Tibial nerve (tissue), 4 donors: ENCODE data around the gene IDH3G. TPM values are rescaled to one million over a fixed set of nuclear protein-coding genes. Genes with fewer than 3 reads are reported as not detected.

ENCODE experiments used
- DNase-seq, 2 donors: peaks; one replicate each; pipeline ENCODE4 v3.0.0-alpha.2; 2019; ENCODE audit warnings: low spot score in 2 of 2
- H3K27ac ChIP-seq, 4 donors: fragments of 200-600 bp; sonication (generic) in 3 of 4; one replicate each; pipeline ENCODE4 v1.5.1; 2017 to 2019; ENCODE audit warnings: mild to moderate bottlenecking in 1 of 4
- H3K27me3 ChIP-seq, 2 donors: fragments of 200-600 bp; sonication (generic) in 1 of 2; one replicate each; pipeline versions ENCODE4 v1.5.1 to v1.6.0; 2017 to 2019
- H3K36me3 ChIP-seq, 3 donors: fragments of 200-600 bp; sonication (generic); one replicate each; pipeline ENCODE4 v1.5.1; 2018 to 2019
- H3K4me1 ChIP-seq, 4 donors: fragments of 200-600 bp; sonication (generic) in 3 of 4; one replicate each; pipeline ENCODE4 v1.5.1; 2017 to 2019
- H3K4me3 ChIP-seq, 4 donors: fragments of 200-600 bp; sonication (generic) in 3 of 4; one replicate each; pipeline ENCODE4 v1.5.1; 2017 to 2019; ENCODE audit warnings: mild to moderate bottlenecking in 1 of 4, moderate library complexity in 1 of 4
- H3K9me3 ChIP-seq, 4 donors: fragments of 200-600 bp; sonication (generic) in 3 of 4; one replicate each; pipeline ENCODE4 v1.5.1; 2017 to 2019
- EP300 ChIP-seq, 2 donors: sonication (generic); formaldehyde crosslinking; IDR thresholded peaks; one replicate each; pipeline ENCODE4 v1.6.1; 2017; ENCODE audit warnings: antibody characterized with exemption in 2 of 2, mild to moderate bottlenecking in 1 of 2
- POLR2A ChIP-seq, 2 donors: fragments of 450-650 bp; IDR thresholded peaks; one replicate each; pipeline ENCODE4 v1.6.1; 2017; ENCODE audit warnings: antibody characterized with exemption in 2 of 2, mild to moderate bottlenecking in 2 of 2, moderate library complexity in 2 of 2
- WGBS, 2 donors: methylation state at CpG; one replicate each; pipeline ENCODE4 v1.1.5; 2018; 5-methylcytosine and 5-hydroxymethylcytosine counted together
- total RNA-seq, 4 donors: library from RNA; depleted of rRNA; stranded (reverse); fragments of >200 nt; gene quantifications; one replicate each; pipeline ENCODE4 v1.1.0, GENCODE V29; 2016
- TF ChIP-seq, protein P1 (sequence below), 5 experiments: fragments of 200-600 bp in 3 of 5; fragments of 450-650 bp in 2 of 5; sonication (generic) in 3 of 5; IDR thresholded peaks; one replicate each; pipeline ENCODE4 v1.5.1; 2016 to 2019; ENCODE audit warnings: antibody characterized with exemption in 5 of 5, mild to moderate bottlenecking in 3 of 5, moderate library complexity in 2 of 5

Gene IDH3G
- total RNA-seq, 4 donors from 2014 or later: 48.9 to 101 (median 83.2) TPM

DNA sequence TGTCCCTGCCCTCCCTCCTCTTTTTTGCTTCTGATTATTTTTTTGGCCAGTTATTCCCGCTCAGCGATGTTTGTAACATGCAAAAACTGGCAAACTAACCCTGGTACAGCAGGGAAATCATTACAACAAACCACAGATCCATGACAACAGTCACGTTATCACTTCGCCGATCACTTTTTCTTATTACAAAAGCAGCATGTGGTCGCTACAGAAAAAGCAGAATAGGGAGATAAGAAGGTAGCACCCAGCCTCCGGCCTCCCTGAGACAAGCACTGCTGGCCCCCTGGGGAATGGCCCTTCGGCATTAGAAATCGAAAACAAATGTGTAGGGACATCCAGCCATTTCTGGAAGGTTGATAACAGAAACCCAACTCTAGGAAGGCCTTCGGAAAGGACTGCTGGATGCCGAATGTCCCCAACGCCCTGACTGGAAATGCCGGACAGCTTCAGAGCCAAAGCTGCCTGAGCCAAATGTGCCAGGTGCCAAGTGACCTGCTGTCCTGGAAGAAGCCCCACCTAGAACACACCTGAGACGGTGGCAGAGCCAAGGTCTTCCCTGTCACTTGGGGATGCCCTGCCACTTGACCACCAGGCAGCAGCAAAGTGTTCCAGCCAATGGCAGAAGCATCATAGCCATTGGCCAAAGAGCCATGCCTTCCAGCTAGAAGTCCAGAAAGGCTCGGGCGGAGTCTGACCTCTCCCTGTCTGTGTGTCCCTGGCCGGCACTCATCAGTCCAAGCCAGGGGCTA is 2.9 kb downstream of the IDH3G start:
- Histone ChIP-seq H3K4me3 (no peak overlapping the region), H3K9me3 (no peaks in the 10 kb centered on the region), H3K27ac (no peak overlapping the region), H3K27me3 (no peaks in the 10 kb centered on the region), H3K36me3 (peaks cover 0 to 40% (median 0%) of the 10 kb centered on the region in 3 donors), H3K4me1 (peaks cover 0 to 30% (median 3%) of the 10 kb centered on the region in 4 donors)
- no peak for DNase-seq
- TF ChIP-seq EP300 (IDR thresholded peaks at IDR 0.05): no peak
- no peak for TF ChIP-seq POLR2A (IDR thresholded peaks at IDR 0.05)
- TF ChIP-seq, protein P1, sequence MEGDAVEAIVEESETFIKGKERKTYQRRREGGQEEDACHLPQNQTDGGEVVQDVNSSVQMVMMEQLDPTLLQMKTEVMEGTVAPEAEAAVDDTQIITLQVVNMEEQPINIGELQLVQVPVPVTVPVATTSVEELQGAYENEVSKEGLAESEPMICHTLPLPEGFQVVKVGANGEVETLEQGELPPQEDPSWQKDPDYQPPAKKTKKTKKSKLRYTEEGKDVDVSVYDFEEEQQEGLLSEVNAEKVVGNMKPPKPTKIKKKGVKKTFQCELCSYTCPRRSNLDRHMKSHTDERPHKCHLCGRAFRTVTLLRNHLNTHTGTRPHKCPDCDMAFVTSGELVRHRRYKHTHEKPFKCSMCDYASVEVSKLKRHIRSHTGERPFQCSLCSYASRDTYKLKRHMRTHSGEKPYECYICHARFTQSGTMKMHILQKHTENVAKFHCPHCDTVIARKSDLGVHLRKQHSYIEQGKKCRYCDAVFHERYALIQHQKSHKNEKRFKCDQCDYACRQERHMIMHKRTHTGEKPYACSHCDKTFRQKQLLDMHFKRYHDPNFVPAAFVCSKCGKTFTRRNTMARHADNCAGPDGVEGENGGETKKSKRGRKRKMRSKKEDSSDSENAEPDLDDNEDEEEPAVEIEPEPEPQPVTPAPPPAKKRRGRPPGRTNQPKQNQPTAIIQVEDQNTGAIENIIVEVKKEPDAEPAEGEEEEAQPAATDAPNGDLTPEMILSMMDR (IDR thresholded peaks at IDR 0.05): no peak
- WGBS, 2 donors: 82 to 85% methylated on average over 13 to 17 of the region's 17 CpGs

- DNase-seq: no peak
- no peak overlapping the region for H3K27ac ChIP-seq
- H3K27me3 ChIP-seq: no peaks in the 10 kb centered on the region
- peaks cover 0 to 17% (median 0%) of the 10 kb centered on the region in 4 donors for H3K4me1 ChIP-seq
- peaks cover 0 to 56% (median 0%) of the 10 kb centered on the region in 3 donors for H3K36me3 ChIP-seq
- 91 to 92% methylated on average over 4 to 12 of the region's 12 CpGs for WGBS, 2 donors
- no peak for TF ChIP-seq POLR2A (IDR thresholded peaks at IDR 0.05)
- TF ChIP-seq EP300 (IDR thresholded peaks at IDR 0.05): no peak
- TF ChIP-seq, protein P1 (IDR thresholded peaks at IDR 0.05): no peak
- H3K4me3 ChIP-seq: no peak overlapping the region
- no peaks in the 10 kb centered on the region for H3K9me3 ChIP-seq
These were observed 4.5 kb downstream of the IDH3G start for GRCh38 chrX:153789654-153790053.

- no peak overlapping the region for H3K27ac ChIP-seq
- no peaks in the 10 kb centered on the region for H3K27me3 ChIP-seq
- H3K4me3 ChIP-seq: no peak overlapping the region
- TF ChIP-seq EP300 (IDR thresholded peaks at IDR 0.05) (no peak), POLR2A (IDR thresholded peaks at IDR 0.05) (no peak)
- TF ChIP-seq, protein P1 (IDR thresholded peaks at IDR 0.05): no peak
- 97 to 100% methylated on average over 1 to 12 of the region's 15 CpGs for WGBS, 2 donors
- H3K36me3 ChIP-seq: peaks cover 0 to 69% (median 0%) of the 10 kb centered on the region in 3 donors
- DNase-seq: no peak
- H3K9me3 ChIP-seq: no peaks in the 10 kb centered on the region
- peaks cover 0 to 10% (median 0%) of the 10 kb centered on the region in 4 donors for H3K4me1 ChIP-seq
These were observed 7.5 kb downstream of the IDH3G start for GRCh38 chrX:153786669-153787068.

DNA sequence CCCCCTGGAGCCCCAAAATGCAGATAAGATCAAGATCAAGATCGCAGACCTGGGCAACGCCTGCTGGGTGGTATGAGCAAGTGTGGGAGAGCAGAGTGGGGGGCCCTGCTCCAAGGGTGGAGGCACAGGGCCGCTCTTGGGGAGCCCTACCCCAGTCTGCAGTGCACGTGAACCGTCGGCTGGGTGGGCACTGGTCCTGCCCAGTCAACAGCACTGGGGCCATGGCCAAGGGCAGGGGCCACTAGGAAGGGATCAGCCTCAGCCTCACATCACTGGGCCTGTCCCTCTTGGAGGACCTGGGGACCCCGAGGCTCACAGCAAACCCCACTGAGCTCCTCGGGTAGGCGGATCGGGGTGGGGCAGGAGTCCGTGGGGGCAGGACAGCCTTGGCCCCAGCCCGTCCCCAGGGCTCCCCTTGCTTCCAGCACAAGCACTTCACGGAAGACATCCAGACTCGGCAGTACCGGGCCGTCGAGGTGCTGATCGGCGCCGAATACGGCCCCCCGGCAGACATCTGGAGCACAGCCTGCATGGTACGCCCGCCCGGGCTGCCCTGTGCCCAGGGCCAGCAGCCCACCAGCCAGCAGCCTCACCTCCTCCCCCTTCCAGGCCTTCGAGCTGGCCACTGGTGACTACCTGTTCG is 9.7 kb downstream of the IDH3G start:
- Histone ChIP-seq H3K9me3 (no peaks in the 10 kb centered on the region), H3K27ac (no peak overlapping the region), H3K36me3 (peaks cover 0 to 61% (median 0%) of the 10 kb centered on the region in 3 donors), H3K4me1 (peaks cover 0 to 24% (median 11%) of the 10 kb centered on the region in 4 donors), H3K4me3 (no peak overlapping the region), H3K27me3 (no peaks in the 10 kb centered on the region)
- TF ChIP-seq EP300 (IDR thresholded peaks at IDR 0.05): no peak
- no peak for TF ChIP-seq POLR2A (IDR thresholded peaks at IDR 0.05)
- TF ChIP-seq, protein P1 (IDR thresholded peaks at IDR 0.05): no peak
- WGBS, 2 donors: 89 to 90% methylated on average over 20 to 21 of the region's 27 CpGs
- no peak for DNase-seq
